ENCODE data around the gene PCTP. TPM values are rescaled to one million over a fixed set of nuclear protein-coding genes. Genes with fewer than 3 reads are reported as not detected.

PCTP gene
- total RNA-seq, 4 donors from 2014 or later: 10.1 to 41.7 (median 13.3) TPM

DNA sequence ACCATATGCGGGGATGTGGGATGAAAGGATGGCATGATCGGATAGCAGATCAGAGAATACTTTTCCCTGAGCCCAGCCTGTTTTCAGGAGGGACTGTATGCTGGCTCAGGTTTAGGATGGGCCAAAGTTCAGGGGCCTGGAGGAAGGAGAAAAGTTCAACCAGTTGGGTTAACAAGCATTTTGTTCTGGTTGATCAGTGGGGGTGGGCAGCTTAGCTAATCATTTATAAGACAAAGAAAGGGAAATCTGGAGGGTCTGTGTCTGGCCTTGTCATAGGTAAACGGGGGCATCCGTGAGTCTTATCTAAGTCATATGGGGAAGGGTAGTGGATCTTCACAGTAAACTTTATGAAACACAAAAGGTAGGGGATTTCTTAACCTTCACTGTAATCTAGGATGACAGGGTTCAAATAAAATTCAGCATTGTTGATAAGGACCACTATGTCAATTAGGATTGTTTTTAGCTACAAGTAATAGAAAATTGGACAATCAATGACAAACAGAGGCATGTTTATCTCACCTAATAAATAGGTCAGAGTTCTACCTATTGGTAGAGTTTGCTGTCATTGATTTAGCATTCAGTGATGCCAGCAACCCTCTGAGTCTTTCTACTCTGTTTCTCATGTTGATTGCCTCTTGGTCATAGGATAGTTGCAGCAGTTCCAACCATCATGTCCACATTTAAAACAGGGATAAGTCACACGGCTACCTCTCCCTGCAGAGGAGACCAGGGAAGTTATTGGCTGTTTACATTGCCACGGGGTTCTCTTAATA, 11.4 kb downstream of the PCTP start:
- in situ Hi-C loops (cut with MboI; ENCODE audit: low sequenced_read_pairs in 4 of 4) (no loop called here), intact Hi-C loops (cut with DNase I; ENCODE audit: low total_unique reads) (no loop called here)
- Histone ChIP-seq H3K4me3 (no peak overlapping the region), H3K27me3 (no peaks in the 10 kb centered on the region), H3K9me3 (no peaks in the 10 kb centered on the region), H3K27ac (no peak overlapping the region), H3K4me1 (peaks cover 8 to 19% of the 10 kb centered on the region in 2 donors), H3K36me3 (no peaks in the 10 kb centered on the region)
- no peak for TF ChIP-seq POLR2A (IDR thresholded peaks at IDR 0.05)
- TF ChIP-seq, protein P1, sequence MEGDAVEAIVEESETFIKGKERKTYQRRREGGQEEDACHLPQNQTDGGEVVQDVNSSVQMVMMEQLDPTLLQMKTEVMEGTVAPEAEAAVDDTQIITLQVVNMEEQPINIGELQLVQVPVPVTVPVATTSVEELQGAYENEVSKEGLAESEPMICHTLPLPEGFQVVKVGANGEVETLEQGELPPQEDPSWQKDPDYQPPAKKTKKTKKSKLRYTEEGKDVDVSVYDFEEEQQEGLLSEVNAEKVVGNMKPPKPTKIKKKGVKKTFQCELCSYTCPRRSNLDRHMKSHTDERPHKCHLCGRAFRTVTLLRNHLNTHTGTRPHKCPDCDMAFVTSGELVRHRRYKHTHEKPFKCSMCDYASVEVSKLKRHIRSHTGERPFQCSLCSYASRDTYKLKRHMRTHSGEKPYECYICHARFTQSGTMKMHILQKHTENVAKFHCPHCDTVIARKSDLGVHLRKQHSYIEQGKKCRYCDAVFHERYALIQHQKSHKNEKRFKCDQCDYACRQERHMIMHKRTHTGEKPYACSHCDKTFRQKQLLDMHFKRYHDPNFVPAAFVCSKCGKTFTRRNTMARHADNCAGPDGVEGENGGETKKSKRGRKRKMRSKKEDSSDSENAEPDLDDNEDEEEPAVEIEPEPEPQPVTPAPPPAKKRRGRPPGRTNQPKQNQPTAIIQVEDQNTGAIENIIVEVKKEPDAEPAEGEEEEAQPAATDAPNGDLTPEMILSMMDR (IDR thresholded peaks at IDR 0.05 in 4 of 5, conservative IDR thresholded peaks at IDR 0.05 in 1 of 5): no peak
- DNase-seq: no peak
- ATAC-seq: no peak

DNA sequence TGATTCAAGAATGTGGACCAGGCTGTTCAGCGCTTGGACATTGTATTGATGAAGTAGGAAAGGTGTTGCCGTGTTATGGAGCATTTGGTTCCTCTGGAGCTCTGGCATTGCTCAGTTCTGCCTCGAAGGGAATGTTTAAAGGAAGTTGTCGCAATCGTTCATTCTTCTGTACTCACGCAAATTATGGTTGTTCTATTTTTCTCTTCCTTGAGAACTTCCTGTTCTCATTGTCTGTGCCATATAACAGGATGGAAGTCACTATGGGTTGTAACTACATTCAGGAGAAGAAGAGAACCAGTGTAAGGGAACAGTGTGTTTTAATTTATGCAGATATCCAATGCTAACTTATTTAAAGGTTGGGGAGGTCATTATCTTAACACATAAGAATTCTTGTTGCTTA, 13.0 kb downstream of the PCTP start:
- Histone ChIP-seq H3K9me3 (no peaks in the 10 kb centered on the region), H3K36me3 (peaks cover 0 to 8% of the 10 kb centered on the region in 2 donors), H3K27me3 (no peaks in the 10 kb centered on the region), H3K27ac (peak overlapping the region in 2 of 4 donors; percentile 51 to 59), H3K4me1 (peaks cover 12 to 16% of the 10 kb centered on the region in 2 donors), H3K4me3 (no peak overlapping the region)
- intact Hi-C loops (cut with DNase I; ENCODE audit: low total_unique reads) (no loop called here), in situ Hi-C loops (cut with MboI; ENCODE audit: low sequenced_read_pairs in 4 of 4) (no loop called here)
- DNase-seq: no peak
- peak; percentile 33 to 45 for ATAC-seq
- TF ChIP-seq POLR2A (IDR thresholded peaks at IDR 0.05): no peak
- TF ChIP-seq, protein P1 (IDR thresholded peaks at IDR 0.05 in 4 of 5, conservative IDR thresholded peaks at IDR 0.05 in 1 of 5): no peak

DNA sequence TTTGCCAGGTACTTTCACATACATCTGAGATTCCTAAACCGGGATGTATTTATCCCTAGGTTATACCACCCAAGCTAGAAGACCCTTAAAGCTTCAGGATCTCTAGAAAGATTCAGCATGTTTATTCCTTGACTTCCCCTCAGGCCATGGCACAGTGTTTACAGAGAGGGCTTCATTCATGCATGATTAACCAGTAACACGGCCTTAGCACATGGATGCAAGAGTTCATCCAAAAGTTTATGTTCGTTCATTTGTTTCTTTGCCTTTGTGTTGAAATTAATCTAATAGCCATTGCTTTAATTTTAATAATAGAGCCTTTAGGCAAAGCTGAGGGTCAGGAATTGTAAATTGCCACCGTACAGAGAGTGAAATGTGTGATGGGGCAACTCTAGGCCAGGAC, 13.8 kb downstream of the PCTP start:
- H3K4me1 ChIP-seq: peaks cover 14 to 15% of the 10 kb centered on the region in 2 donors
- DNase-seq (no peak), ATAC-seq (no peak)
- H3K27ac ChIP-seq: peak overlapping the region in 1 of 4 donors; percentile 51
- intact Hi-C loops (cut with DNase I; ENCODE audit: low total_unique reads): no loop called here
- in situ Hi-C loops (cut with MboI; ENCODE audit: low sequenced_read_pairs in 4 of 4): loop anchor here in 2 of 4 donors (5.0 kb wide), 2 partner anchors 237 to 242 kb away; no protein-coding TSS in a partner anchor
- no peaks in the 10 kb centered on the region for H3K27me3 ChIP-seq
- H3K4me3 ChIP-seq: no peak overlapping the region
- H3K36me3 ChIP-seq: peaks cover 0 to 8% of the 10 kb centered on the region in 2 donors
- H3K9me3 ChIP-seq: no peaks in the 10 kb centered on the region
- no peak for TF ChIP-seq POLR2A (IDR thresholded peaks at IDR 0.05)
- TF ChIP-seq, protein P1 (IDR thresholded peaks at IDR 0.05 in 4 of 5, conservative IDR thresholded peaks at IDR 0.05 in 1 of 5): no peak

DNA sequence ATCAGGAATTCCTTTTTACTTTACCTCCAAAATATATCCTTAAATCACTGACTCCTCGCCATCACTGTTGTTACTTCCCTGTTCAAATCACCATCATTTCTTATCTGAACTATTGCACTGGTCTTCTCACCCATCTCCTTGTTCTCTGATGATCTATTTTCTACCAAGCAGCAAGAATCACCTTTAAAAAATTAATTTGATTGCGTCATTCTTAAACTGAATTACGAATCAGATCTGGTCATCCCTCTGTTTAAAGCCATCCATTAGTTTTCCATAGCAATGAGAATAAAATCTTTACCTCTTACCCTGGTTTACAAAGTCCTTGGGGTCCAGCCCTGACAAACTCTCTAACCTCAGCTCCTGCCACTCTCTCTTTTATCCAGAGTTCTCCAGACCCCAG, 14.6 kb downstream of the PCTP start:
- no peak overlapping the region for H3K4me3 ChIP-seq
- in situ Hi-C loops (cut with MboI; ENCODE audit: low sequenced_read_pairs in 4 of 4): loop anchor here in 2 of 4 donors (5.0 kb wide), 2 partner anchors 238 to 243 kb away; no protein-coding TSS in a partner anchor
- H3K27ac ChIP-seq: no peak overlapping the region
- peaks cover 0 to 8% of the 10 kb centered on the region in 2 donors for H3K36me3 ChIP-seq
- no peaks in the 10 kb centered on the region for H3K27me3 ChIP-seq
- no peak for TF ChIP-seq POLR2A (IDR thresholded peaks at IDR 0.05)
- TF ChIP-seq, protein P1 (IDR thresholded peaks at IDR 0.05 in 4 of 5, conservative IDR thresholded peaks at IDR 0.05 in 1 of 5): no peak
- ATAC-seq (no peak), DNase-seq (no peak)
- H3K9me3 ChIP-seq: no peaks in the 10 kb centered on the region
- H3K4me1 ChIP-seq: peaks cover 19 to 20% of the 10 kb centered on the region in 2 donors
- intact Hi-C loops (cut with DNase I; ENCODE audit: low total_unique reads): no loop called here

All from gastrocnemius medialis (tissue), 4 donors.